Measurements from ENCODE around the gene HECTD1. TPM values are rescaled to one million over a fixed set of nuclear protein-coding genes. Genes with fewer than 3 reads are reported as not detected.
"Not testable (repeated sequence)": the region's sequence is repeated elsewhere in the genome, so short reads cannot be mapped to it uniquely, and the experiment has no call there.

Gene HECTD1
- total RNA-seq, 1 experiment from 2014 or later, result 153 TPM

- Histone ChIP-seq H3K4me1 (no peaks in the 10 kb centered on the region), H3K4me3 (no peak overlapping the region), H3K27ac (no peak overlapping the region), H3K36me3 (no peaks in the 10 kb centered on the region), H3K9me3 (replicated peaks) (no peaks in the 10 kb centered on the region), H3K27me3 (no peaks in the 10 kb centered on the region)
- no peak for DNase-seq
These were observed 27.9 kb upstream of the HECTD1 start for GRCh38 chr14:31235462-31235861.

GRCh38 chr14:31232081-31232480 lies 24.5 kb upstream of the HECTD1 start:
- H3K27me3 ChIP-seq, result no peaks in the 10 kb centered on the region
- no peak overlapping the region for H3K27ac ChIP-seq
- H3K36me3 ChIP-seq, result no peaks in the 10 kb centered on the region
- no peaks in the 10 kb centered on the region for H3K9me3 ChIP-seq (replicated peaks)
- H3K4me1 ChIP-seq, result no peaks in the 10 kb centered on the region
- H3K4me3 ChIP-seq, result no peak overlapping the region
- DNase-seq, result no peak

DNA sequence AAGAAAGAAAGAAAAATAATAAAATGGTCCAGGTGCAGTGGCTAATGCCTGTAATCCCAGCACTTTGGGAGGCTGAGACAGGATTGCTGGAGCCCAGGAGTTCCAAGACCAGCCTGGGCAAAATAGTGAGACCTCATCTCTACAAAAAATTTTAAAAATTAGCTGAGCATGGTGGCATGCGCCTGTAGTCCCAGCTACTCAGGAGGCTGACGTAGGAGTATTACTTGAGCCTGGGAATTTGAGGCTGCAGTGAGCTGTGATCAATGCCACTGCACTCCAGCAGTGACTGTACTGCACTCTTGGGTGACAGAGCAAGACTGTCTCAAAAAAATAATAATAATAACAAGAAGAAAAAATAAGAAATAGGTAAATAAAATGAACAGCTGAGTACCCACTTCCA lies 23.7 kb upstream of the HECTD1 start:
- not testable (repeated sequence) for H3K36me3 ChIP-seq; DNase-seq; H3K4me1 ChIP-seq; H3K9me3 ChIP-seq (replicated peaks); H3K4me3 ChIP-seq; H3K27me3 ChIP-seq; H3K27ac ChIP-seq

DNA sequence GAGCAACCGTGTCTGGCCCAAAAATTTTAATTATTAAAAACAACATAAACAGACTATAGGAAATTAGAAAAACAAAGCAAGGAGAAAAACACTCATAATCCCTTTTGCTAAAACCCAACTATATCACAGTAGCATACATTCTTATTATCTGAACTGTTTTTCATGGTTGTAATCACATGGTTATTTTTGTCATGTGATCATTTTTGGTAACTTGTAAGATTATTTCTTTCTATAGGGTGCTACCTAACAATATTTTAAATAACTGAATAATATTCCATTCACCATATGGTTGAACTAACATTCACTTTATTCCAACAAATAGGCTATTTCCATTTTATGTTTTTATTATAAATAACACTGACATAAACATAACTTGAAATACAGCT lies 23.0 kb upstream of the HECTD1 start:
- Histone ChIP-seq H3K9me3 (replicated peaks) (no peaks in the 10 kb centered on the region), H3K27ac (no peak overlapping the region), H3K4me1 (no peaks in the 10 kb centered on the region), H3K36me3 (no peaks in the 10 kb centered on the region), H3K27me3 (no peaks in the 10 kb centered on the region), H3K4me3 (no peak overlapping the region)
- DNase-seq, result no peak

DNA sequence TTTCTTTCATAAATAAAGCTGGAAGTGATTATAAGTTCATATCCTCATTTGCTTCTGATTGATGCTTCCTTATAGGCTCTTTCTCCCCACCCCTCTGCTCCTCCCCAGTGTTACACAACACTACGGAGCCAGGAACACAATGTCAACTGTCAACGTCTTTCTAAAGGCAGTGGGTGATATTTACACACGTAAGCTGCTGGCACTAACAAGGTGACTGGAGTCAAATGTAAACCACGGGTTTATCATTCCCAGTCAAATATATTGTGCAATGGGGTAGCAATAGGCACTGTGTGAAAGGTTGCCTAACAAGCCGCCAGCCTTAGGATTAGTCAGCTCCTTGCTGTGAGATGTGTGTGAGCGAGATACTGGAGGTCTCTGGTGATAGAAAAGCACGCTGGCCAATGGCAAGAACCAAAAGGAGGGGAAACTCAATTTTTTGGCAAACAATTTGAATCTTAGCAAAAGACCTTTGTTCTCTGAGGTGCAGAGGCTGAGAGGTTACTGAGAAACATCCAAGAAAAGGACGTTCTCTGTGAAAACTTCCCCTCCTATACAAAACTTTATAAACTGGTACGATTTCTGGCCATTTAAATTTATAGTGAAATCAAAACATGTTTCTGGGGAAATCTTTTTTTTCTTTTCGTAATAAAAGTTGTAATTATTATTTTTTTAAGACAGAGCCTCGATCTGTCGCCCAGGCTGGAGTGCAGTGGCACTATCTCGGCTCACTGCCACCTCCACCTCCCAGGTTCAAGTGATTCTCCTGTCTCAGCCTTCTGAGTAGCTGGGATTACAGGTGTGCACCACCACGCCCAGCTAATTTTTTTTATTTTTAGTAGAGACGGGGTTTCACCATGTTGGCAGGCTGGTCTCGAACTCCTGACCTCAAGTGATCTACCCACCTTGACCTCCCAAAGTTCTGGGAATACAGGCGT lies 22.3 kb upstream of the HECTD1 start:
- no peaks in the 10 kb centered on the region for H3K9me3 ChIP-seq (replicated peaks)
- H3K36me3 ChIP-seq, result no peaks in the 10 kb centered on the region
- no peaks in the 10 kb centered on the region for H3K27me3 ChIP-seq
- peak; percentile 27 to 59 for DNase-seq
- peak overlapping the region; percentile 23 for H3K4me3 ChIP-seq
- H3K4me1 ChIP-seq, result no peaks in the 10 kb centered on the region
- H3K27ac ChIP-seq, result no peak overlapping the region

DNA sequence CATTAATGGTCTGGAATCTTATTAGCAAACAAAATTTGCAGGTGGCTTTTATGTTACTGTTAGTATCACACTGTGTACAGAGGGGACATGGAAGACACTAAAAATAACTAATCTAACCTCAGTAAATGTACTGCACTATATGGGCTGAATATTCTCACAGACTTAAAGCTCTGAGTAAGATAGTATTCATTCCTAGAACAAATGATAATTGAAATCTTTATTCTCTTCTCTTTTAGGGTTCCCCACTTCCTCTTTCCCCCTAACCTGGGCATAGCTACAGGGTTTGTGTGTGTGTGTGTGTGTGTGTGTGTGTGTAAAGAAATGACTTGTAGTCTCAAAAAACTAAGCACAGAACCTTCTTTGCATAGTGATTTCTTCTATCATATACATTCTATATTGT lies 21.4 kb upstream of the HECTD1 start:
- no peak for DNase-seq
- Histone ChIP-seq H3K27me3 (no peaks in the 10 kb centered on the region), H3K27ac (no peak overlapping the region), H3K9me3 (replicated peaks) (no peaks in the 10 kb centered on the region), H3K36me3 (no peaks in the 10 kb centered on the region), H3K4me1 (no peaks in the 10 kb centered on the region), H3K4me3 (no peak overlapping the region)

GRCh38 chr14:31228533-31228932 lies 20.9 kb upstream of the HECTD1 start:
- H3K36me3 ChIP-seq, result no peaks in the 10 kb centered on the region
- no peaks in the 10 kb centered on the region for H3K4me1 ChIP-seq
- H3K27me3 ChIP-seq, result no peaks in the 10 kb centered on the region
- H3K4me3 ChIP-seq, result no peak overlapping the region
- H3K9me3 ChIP-seq (replicated peaks), result no peaks in the 10 kb centered on the region
- no peak for DNase-seq
- no peak overlapping the region for H3K27ac ChIP-seq

- Histone ChIP-seq H3K4me1 (no peaks in the 10 kb centered on the region), H3K9me3 (replicated peaks) (no peaks in the 10 kb centered on the region), H3K4me3 (no peak overlapping the region), H3K36me3 (no peaks in the 10 kb centered on the region), H3K27me3 (no peaks in the 10 kb centered on the region), H3K27ac (no peak overlapping the region)
- DNase-seq, result no peak
These were observed 17.2 kb upstream of the HECTD1 start for GRCh38 chr14:31224808-31225207.

DNA sequence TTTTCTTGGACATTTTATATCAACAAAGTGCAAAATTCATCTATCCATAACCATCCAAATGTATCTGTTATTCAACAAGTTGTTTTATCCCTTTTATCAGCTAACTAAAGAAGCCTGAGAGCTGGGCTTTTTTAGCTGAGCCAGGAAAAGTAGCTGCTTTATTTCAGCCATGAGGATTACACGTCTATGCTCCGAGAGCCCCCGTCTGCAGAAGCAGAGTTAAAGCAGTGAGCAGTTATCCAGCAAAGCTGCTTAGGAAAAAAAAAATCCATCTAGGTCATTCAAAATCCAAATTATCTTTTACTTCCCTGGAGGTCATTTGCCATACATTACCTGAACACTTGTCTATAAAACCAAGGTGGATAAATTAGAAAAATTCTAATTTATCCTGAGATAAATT lies 15.7 kb upstream of the HECTD1 start:
- H3K4me1 ChIP-seq, result no peaks in the 10 kb centered on the region
- H3K27me3 ChIP-seq, result no peaks in the 10 kb centered on the region
- H3K4me3 ChIP-seq, result no peak overlapping the region
- no peaks in the 10 kb centered on the region for H3K9me3 ChIP-seq (replicated peaks)
- H3K36me3 ChIP-seq, result no peaks in the 10 kb centered on the region
- H3K27ac ChIP-seq, result no peak overlapping the region
- no peak for DNase-seq

DNA sequence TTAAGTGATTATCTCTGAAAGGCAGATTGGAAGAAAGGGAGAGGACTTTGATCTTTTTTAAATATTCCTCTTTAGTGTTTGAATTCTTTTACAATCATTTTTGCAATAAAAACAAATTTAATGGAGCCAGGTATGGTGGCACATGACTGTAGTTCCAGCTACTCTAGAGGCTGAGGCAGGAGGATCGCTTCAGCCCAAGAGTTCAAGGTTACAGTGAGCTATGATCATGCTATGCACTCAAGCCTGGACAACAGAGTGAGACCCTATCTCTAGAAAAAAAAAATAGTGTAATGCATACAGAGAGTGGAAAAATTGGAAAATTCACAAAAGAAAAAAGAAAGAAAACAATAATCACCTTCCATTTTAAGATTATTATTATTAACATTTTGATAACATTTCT lies 15.2 kb upstream of the HECTD1 start:
- Histone ChIP-seq H3K36me3 (no peaks in the 10 kb centered on the region), H3K9me3 (replicated peaks) (no peaks in the 10 kb centered on the region), H3K27me3 (no peaks in the 10 kb centered on the region), H3K4me3 (no peak overlapping the region), H3K27ac (no peak overlapping the region), H3K4me1 (no peaks in the 10 kb centered on the region)
- no peak for DNase-seq

DNA sequence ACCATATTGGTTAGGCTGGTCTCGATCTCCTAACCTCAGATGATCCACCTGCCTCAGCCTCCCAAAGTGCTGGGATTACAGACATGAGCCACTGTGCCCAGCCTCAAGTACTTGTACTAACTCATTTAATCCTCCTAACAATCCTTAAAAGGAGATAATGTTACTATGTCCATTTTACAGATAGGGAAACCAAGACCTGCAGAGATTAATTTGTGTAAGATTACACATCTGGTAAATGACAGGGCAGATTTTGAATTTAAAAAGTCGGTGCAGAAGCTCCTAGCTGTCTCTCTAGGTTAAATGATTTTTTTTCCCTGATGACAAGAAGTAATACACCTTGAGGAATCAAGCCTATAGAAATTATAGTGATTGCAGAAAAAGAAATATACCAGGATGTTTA lies 13.7 kb upstream of the HECTD1 start:
- DNase-seq, result no peak
- Histone ChIP-seq H3K27ac (no peak overlapping the region), H3K9me3 (replicated peaks) (no peaks in the 10 kb centered on the region), H3K36me3 (no peaks in the 10 kb centered on the region), H3K4me1 (no peaks in the 10 kb centered on the region), H3K4me3 (no peak overlapping the region), H3K27me3 (no peaks in the 10 kb centered on the region)

DNA sequence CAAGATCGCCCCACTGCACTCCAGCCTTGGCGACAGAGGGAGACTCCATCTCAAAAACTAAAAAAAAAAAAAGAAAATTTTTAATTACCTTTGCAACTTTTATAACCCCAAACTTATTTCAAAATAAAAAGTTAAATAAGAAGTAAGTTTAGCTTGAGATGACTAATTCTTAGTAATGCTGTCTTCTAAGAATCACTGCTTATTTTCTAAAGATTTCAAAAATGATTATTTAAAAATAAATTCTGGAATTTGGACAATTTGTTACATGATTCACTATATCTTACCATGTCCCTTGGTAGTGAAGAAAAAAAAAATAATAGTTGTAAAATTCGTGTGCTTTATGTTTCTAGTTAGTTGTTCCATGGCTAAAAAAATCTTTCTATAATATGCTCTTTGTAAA lies 11.6 kb upstream of the HECTD1 start:
- no peaks in the 10 kb centered on the region for H3K4me1 ChIP-seq
- H3K36me3 ChIP-seq, result no peaks in the 10 kb centered on the region
- H3K27ac ChIP-seq, result no peak overlapping the region
- H3K4me3 ChIP-seq, result no peak overlapping the region
- no peaks in the 10 kb centered on the region for H3K27me3 ChIP-seq
- no peak for DNase-seq
- H3K9me3 ChIP-seq (replicated peaks), result no peaks in the 10 kb centered on the region

DNA sequence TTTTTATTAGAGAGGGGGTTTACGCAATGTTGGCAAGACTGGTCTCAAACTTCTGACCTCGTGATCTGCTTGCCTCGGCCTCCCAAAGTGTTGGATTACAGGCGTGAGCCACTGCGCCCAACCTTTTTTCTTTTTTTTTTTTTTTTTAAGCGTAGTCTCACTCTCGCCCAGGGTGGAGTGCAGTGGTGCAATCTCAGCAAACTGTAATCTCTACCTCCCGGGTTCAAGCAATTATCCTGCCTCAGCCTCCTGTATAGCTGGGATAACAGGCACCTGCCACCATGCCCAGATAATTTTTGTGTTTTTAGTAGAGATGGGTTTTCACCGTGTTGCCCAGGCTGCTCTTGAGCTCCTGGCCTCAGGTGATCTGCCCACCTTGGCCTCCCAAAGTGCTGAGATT lies 8.8 kb upstream of the HECTD1 start:
- H3K36me3 ChIP-seq, result no peaks in the 10 kb centered on the region
- no peaks in the 10 kb centered on the region for H3K9me3 ChIP-seq (replicated peaks)
- H3K27me3 ChIP-seq, result no peaks in the 10 kb centered on the region
- no peaks in the 10 kb centered on the region for H3K4me1 ChIP-seq
- no peak for DNase-seq
- H3K27ac ChIP-seq, result no peak overlapping the region
- H3K4me3 ChIP-seq, result no peak overlapping the region

- Histone ChIP-seq H3K9me3 (replicated peaks) (no peaks in the 10 kb centered on the region), H3K4me1 (no peaks in the 10 kb centered on the region), H3K4me3 (no peak overlapping the region), H3K27ac (no peak overlapping the region), H3K27me3 (no peaks in the 10 kb centered on the region), H3K36me3 (no peaks in the 10 kb centered on the region)
- no peak for DNase-seq
These were observed 5.3 kb upstream of the HECTD1 start for GRCh38 chr14:31212893-31213292.

GRCh38 chr14:31209605-31210004 lies 2.0 kb upstream of the HECTD1 start:
- Histone ChIP-seq H3K27me3 (no peaks in the 10 kb centered on the region), H3K4me1 (peaks cover 8% of the 10 kb centered on the region), H3K27ac (no peak overlapping the region), H3K36me3 (no peaks in the 10 kb centered on the region; the same call in 1 of the 2 replicates), H3K4me3 (no peak overlapping the region), H3K9me3 (replicated peaks) (no peaks in the 10 kb centered on the region)
- DNase-seq, result no peak

All from SJCRH30 (cell line).